ENCODE results near the gene CRYBG3. TPM values are rescaled to one million over a fixed set of nuclear protein-coding genes. Genes with fewer than 3 reads are reported as not detected.

The CRYBG3 gene
- total RNA-seq, 1 donor from 2014 or later: 30.1 TPM

DNA sequence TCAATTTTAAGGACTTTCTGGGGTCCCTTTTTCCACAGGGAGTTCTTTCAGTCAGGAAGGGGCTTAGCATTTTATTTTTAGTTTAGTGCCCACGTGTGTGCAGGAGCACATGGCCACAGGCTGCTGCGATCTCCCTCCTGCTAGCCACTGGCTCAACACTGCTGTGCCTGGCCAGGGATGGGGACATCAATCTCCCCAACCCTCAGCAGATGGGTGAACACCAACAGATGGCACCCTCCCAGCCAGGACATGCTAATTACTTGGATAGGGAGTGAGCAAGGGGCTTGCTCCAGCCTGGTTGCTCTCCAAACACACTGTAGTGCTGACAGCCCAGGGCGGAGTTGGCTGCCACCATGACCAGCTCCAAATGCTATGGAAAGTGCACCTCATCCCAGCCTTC is 157.8 kb downstream of the CRYBG3 start:
- Histone ChIP-seq H3K4me3 (no peak overlapping the region), H3K27me3 (ENCODE audit: low read depth) (no peaks in the 10 kb centered on the region), H3K9me3 (no peaks in the 10 kb centered on the region), H3K36me3 (no peaks in the 10 kb centered on the region), H3K4me1 (peaks cover 4% of the 10 kb centered on the region), H3K27ac (no peak overlapping the region)
- TF ChIP-seq, protein P1, sequence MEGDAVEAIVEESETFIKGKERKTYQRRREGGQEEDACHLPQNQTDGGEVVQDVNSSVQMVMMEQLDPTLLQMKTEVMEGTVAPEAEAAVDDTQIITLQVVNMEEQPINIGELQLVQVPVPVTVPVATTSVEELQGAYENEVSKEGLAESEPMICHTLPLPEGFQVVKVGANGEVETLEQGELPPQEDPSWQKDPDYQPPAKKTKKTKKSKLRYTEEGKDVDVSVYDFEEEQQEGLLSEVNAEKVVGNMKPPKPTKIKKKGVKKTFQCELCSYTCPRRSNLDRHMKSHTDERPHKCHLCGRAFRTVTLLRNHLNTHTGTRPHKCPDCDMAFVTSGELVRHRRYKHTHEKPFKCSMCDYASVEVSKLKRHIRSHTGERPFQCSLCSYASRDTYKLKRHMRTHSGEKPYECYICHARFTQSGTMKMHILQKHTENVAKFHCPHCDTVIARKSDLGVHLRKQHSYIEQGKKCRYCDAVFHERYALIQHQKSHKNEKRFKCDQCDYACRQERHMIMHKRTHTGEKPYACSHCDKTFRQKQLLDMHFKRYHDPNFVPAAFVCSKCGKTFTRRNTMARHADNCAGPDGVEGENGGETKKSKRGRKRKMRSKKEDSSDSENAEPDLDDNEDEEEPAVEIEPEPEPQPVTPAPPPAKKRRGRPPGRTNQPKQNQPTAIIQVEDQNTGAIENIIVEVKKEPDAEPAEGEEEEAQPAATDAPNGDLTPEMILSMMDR (IDR thresholded peaks at IDR 0.05): no peak
- ATAC-seq: no peak
- intact Hi-C loops (cut with DNase I): no loop called here
- DNase-seq: no peak

- ATAC-seq (peak in 1 of 2 donors; percentile 54), DNase-seq (no peak)
- intact Hi-C loops (cut with DNase I): no loop called here
Measured at GRCh38 chr3:97981886-97982285, 160.1 kb downstream of the CRYBG3 start.

DNA sequence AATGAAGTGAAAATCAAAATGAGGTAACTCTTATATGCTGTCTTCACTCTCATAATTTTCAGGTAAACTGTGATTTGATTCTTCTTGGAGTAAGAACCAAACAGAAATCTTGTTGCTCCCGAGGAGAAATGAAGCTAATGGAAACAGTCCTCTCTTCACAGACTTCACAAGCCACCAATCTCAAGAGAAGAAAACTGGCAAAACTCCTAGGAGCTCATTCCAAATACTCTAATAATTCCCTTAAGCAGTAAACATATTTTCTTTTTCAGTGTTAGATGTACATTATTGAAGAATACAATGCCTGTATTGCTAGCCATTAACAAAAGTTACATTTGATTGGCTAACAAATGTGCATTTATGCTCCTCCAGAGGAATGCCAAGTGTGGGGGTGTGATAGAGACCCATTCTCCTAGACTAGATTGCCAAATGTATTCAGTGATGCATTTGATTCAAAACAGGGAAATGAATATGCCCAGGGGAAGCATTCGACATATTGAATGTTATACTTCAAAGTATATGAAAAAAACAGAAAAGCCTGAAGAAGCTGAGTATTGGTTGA is 162.2 kb downstream of the CRYBG3 start:
- Histone ChIP-seq H3K27me3 (ENCODE audit: low read depth) (no peaks in the 10 kb centered on the region), H3K36me3 (no peaks in the 10 kb centered on the region), H3K4me3 (no peak overlapping the region), H3K27ac (no peak overlapping the region), H3K9me3 (no peaks in the 10 kb centered on the region), H3K4me1 (peaks cover 4% of the 10 kb centered on the region)
- DNase-seq (no peak), ATAC-seq (no peak)
- intact Hi-C loops (cut with DNase I): no loop called here
- TF ChIP-seq, protein P1 (IDR thresholded peaks at IDR 0.05): no peak

More at GRCh38 chr3:97981886-97982285, 160.1 kb downstream of the CRYBG3 start:
- Histone ChIP-seq H3K4me3 (no peak overlapping the region), H3K27ac (no peak overlapping the region), H3K36me3 (no peaks in the 10 kb centered on the region), H3K27me3 (ENCODE audit: low read depth) (no peaks in the 10 kb centered on the region), H3K4me1 (peaks cover 4% of the 10 kb centered on the region), H3K9me3 (no peaks in the 10 kb centered on the region)
- TF ChIP-seq, protein P1 (IDR thresholded peaks at IDR 0.05): no peak

DNA sequence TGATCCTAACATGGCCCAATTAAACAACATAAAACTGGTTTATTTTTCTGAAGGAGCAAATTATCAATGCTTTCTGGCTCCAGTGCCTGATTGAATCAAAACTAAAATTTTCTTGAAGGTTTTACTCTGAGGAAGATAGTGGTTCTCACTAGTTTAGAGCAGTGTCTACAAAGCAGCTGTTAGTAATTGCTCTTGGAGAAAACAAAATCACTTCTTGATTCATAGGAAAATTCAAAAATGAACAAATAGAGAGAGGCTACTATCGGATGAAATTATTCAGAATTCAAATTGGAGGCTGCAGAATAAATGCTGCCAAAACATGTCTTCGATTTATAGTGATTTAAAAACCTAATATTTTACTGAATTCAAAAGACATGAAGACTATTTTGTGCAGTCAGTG is 165.5 kb downstream of the CRYBG3 start:
- ATAC-seq (no peak), DNase-seq (no peak)
- Histone ChIP-seq H3K27ac (no peak overlapping the region), H3K27me3 (ENCODE audit: low read depth) (no peaks in the 10 kb centered on the region), H3K36me3 (no peaks in the 10 kb centered on the region), H3K9me3 (no peaks in the 10 kb centered on the region), H3K4me1 (no peaks in the 10 kb centered on the region), H3K4me3 (no peak overlapping the region)
- TF ChIP-seq, protein P1 (IDR thresholded peaks at IDR 0.05): no peak
- intact Hi-C loops (cut with DNase I): no loop called here

GRCh38 chr3:97988784-97989568 is 167.2 kb downstream of the CRYBG3 start:
- no peak for DNase-seq
- no peaks in the 10 kb centered on the region for H3K36me3 ChIP-seq
- TF ChIP-seq, protein P1 (IDR thresholded peaks at IDR 0.05): no peak
- ATAC-seq: peak in 1 of 2 donors; percentile 46
- no peaks in the 10 kb centered on the region for H3K4me1 ChIP-seq
- H3K9me3 ChIP-seq: no peaks in the 10 kb centered on the region
- no peak overlapping the region for H3K4me3 ChIP-seq
- H3K27me3 ChIP-seq (ENCODE audit: low read depth): no peaks in the 10 kb centered on the region
- intact Hi-C loops (cut with DNase I): no loop called here
- no peak overlapping the region for H3K27ac ChIP-seq

Measured in lower lobe of right lung (tissue), 2 donors.